ENCODE measurements around the gene KIAA0825. TPM values are rescaled to one million over a fixed set of nuclear protein-coding genes. Genes with fewer than 3 reads are reported as not detected.

KIAA0825 gene
- total RNA-seq, 6 experiments from 2014 or later = 1.3 to 2.8 (median 1.7) TPM

GRCh38 chr5:94113087-94113486, 505.3 kb downstream of the KIAA0825 start:
- Mint-ChIP-seq H3K9me3 (peaks cover 18% of the 10 kb centered on the region), H3K27me3 (ENCODE audit: insufficient read depth) (no peaks in the 10 kb centered on the region), H3K27ac (no peak overlapping the region), H3K4me1 (ENCODE audit: low read depth) (peaks cover 16% of the 10 kb centered on the region), H3K36me3 (ENCODE audit: low read depth) (peaks cover 13% of the 10 kb centered on the region), H3K4me3 (no peak overlapping the region)
- DNase-seq = no peak
- TF ChIP-seq, protein P1, sequence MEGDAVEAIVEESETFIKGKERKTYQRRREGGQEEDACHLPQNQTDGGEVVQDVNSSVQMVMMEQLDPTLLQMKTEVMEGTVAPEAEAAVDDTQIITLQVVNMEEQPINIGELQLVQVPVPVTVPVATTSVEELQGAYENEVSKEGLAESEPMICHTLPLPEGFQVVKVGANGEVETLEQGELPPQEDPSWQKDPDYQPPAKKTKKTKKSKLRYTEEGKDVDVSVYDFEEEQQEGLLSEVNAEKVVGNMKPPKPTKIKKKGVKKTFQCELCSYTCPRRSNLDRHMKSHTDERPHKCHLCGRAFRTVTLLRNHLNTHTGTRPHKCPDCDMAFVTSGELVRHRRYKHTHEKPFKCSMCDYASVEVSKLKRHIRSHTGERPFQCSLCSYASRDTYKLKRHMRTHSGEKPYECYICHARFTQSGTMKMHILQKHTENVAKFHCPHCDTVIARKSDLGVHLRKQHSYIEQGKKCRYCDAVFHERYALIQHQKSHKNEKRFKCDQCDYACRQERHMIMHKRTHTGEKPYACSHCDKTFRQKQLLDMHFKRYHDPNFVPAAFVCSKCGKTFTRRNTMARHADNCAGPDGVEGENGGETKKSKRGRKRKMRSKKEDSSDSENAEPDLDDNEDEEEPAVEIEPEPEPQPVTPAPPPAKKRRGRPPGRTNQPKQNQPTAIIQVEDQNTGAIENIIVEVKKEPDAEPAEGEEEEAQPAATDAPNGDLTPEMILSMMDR (IDR thresholded peaks at IDR 0.05) = no peak

GRCh38 chr5:94111209-94112004, 507.0 kb downstream of the KIAA0825 start:
- H3K27ac Mint-ChIP-seq = peak overlapping the region; percentile 96
- peaks cover 13% of the 10 kb centered on the region for H3K9me3 Mint-ChIP-seq
- DNase-seq = peak; percentile 93
- peaks cover 17% of the 10 kb centered on the region for H3K36me3 Mint-ChIP-seq (ENCODE audit: low read depth)
- H3K4me3 Mint-ChIP-seq = peak overlapping the region; percentile 94
- TF ChIP-seq, protein P1 (IDR thresholded peaks at IDR 0.05) = peak; percentile 57
- H3K4me1 Mint-ChIP-seq (ENCODE audit: low read depth) = peaks cover 16% of the 10 kb centered on the region
- H3K27me3 Mint-ChIP-seq (ENCODE audit: insufficient read depth) = no peaks in the 10 kb centered on the region

DNA sequence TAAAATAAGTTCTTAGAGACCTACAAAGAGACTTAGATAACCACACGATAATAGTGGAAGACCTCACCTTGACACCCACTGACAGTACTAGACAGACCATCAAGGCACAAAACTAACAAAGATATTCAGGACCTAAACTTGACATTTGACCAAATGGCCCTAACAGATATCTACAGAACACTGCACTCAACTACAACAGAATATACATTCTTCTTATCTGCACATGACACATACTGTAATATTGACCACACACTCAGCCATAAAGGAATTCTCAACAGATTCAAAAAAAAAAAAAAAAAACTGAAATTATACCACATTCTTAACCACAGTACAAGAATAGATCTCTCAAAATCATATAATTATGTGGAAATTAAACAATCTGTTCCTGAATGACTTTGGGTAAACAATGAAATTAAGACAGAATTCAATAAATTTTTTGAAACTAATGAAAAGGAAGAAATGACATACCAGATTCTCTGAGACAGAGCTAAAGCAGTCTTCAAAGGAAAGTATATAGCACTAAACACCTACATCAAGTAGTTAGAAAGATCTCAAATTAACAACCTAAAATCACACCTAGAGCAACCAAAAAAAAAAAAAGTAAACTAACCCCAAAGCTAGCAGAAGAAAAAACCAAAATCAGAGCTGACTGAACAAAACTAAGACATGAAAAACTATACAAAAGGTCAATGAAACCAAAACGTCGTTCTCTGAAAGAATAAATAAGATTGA, 514.7 kb downstream of the KIAA0825 start:
- peaks cover 17% of the 10 kb centered on the region for H3K4me1 Mint-ChIP-seq (ENCODE audit: low read depth)
- H3K27me3 Mint-ChIP-seq (ENCODE audit: insufficient read depth) = no peaks in the 10 kb centered on the region
- H3K27ac Mint-ChIP-seq = no peak overlapping the region
- peaks cover 20% of the 10 kb centered on the region for H3K9me3 Mint-ChIP-seq
- DNase-seq = no peak
- H3K4me3 Mint-ChIP-seq = no peak overlapping the region
- TF ChIP-seq, protein P1 (IDR thresholded peaks at IDR 0.05) = no peak
- H3K36me3 Mint-ChIP-seq (ENCODE audit: low read depth) = peaks cover 33% of the 10 kb centered on the region

Other genes with a start within 250 kb of the KIAA0825 start
- 1 to 10 TPM; 3.3 to 6.6 (median 5.0) TPM for gene SLF1, start 65 bp upstream of the KIAA0825 start, total RNA-seq (2021; fragmentation: NEBNext Ultra II Directional; extraction: Animal tissue kit (Norgen Biotek cat#: 25700))